ENCODE data around the gene PHKB.

DNA sequence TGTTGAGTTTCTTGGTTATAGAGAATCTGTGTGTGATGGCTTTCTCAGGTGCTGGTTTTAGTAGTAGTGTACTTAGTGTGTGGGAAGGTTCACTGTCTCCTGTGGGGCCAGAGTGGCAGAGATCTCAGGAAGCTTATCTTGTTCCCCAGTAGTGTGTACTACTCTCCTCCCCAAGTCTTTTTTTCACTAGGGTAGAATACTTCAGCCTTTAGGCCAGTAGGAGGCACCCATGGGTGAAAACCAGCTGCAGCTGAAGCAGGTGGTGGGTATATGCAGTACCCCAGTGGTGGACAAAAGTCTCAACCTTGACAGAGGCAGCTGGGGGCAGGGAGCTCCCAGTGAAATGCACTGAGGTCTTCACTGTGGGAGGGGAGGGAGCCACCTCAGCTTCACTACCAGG lies 109.9 kb downstream of the PHKB start:
- no peak for TF ChIP-seq POLR2A (IDR thresholded peaks at IDR 0.05; ENCODE audit: low read depth, low read length)
- TF ChIP-seq TAF1 (IDR thresholded peaks at IDR 0.05; ENCODE audit: low read depth, low read length) = no peak
- TF ChIP-seq POLR2AphosphoS5 (IDR thresholded peaks at IDR 0.05; ENCODE audit: low read depth, low read length) = no peak
- no peak for TF ChIP-seq POU2F2 (IDR thresholded peaks at IDR 0.05; ENCODE audit: low read depth, low read length)

Measured in GM12891 (cell line).